ENCODE measurements around the gene PRKX.
"Not testable (repeated sequence)": the region's sequence is repeated elsewhere in the genome, so short reads cannot be mapped to it uniquely, and the experiment has no call there.

PRKX gene

GRCh38 chrX:3567686-3568085 lies 145.8 kb downstream of the PRKX start:
- no peak for TF ChIP-seq CTCF (IDR thresholded peaks at IDR 0.05; ENCODE audit: borderline replicate concordance, control extremely low read depth, extremely low read depth, insufficient read depth, missing control alignments)
- DNase-seq (ENCODE audit: low spot score), result no peak

GRCh38 chrX:3563451-3563850 lies 150.0 kb downstream of the PRKX start:
- TF ChIP-seq CTCF (IDR thresholded peaks at IDR 0.05; ENCODE audit: borderline replicate concordance, control extremely low read depth, extremely low read depth, insufficient read depth, missing control alignments), result no peak
- no peak for DNase-seq (ENCODE audit: low spot score)
- in situ Hi-C loops (cut with MboI; ENCODE audit: low sequenced_read_pairs, unreplicated experiment), result no loop called here

More at GRCh38 chrX:3567686-3568085, 145.8 kb downstream of the PRKX start:
- in situ Hi-C loops (cut with MboI; ENCODE audit: low sequenced_read_pairs, unreplicated experiment), result no loop called here

DNA sequence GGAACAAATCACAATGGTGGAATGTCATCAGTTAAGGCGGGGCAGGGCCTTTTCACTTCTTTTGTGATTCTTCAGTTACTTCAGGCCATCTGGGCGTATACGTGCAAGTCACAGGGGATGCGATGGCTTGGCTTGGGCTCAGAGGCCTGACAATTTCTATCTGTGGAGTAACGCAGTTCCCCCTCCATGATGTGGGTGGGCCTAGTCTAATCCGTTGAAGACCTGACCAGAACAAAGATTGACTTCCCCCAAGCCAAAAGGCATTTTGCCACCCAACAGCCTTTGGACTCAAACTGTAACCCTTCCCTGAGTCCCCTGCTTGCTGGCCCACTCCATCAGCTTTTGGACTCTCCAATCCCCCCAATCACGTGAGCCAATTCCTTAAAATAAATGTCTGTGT lies 153.4 kb downstream of the PRKX start:
- in situ Hi-C loops (cut with MboI; ENCODE audit: low sequenced_read_pairs, unreplicated experiment), result not testable (repeated sequence)

More for the DNA sequence above, 153.4 kb downstream of the PRKX start:
- not testable (repeated sequence) for DNase-seq (ENCODE audit: low spot score)

Data from GM13976 (cell line).